Vagina (tissue), 2 donors: ENCODE results near the gene PSMG3. TPM values are rescaled to one million over a fixed set of nuclear protein-coding genes. Genes with fewer than 3 reads are reported as not detected.

Source experiments
- DNase-seq, 2 donors: peaks; one replicate each; pipeline ENCODE4 v3.0.0-alpha.2; 2017; ENCODE audit errors: extremely low spot score in 2 of 2
- H3K27ac ChIP-seq: fragments of 200-600 bp; sonication (generic); one replicate; pipeline ENCODE4 v1.5.1; 2019
- H3K27me3 ChIP-seq: fragments of 200-600 bp; sonication (generic); one replicate; pipeline ENCODE4 v1.5.1; 2019
- H3K36me3 ChIP-seq, 2 donors: fragments of 200-600 bp; sonication (generic); one replicate each; pipeline ENCODE4 v1.5.1; 2017 to 2019
- H3K4me1 ChIP-seq: fragments of 200-600 bp; sonication (generic); one replicate; pipeline ENCODE4 v1.5.1; 2019
- H3K4me3 ChIP-seq, 2 donors: fragments of 200-600 bp; sonication (generic); 1 replicate in 1 of 2; 2 replicates in 1 of 2; pipeline ENCODE4 v1.5.1; 2016 to 2019
- H3K9me3 ChIP-seq: fragments of 200-600 bp; sonication (generic); one replicate; pipeline ENCODE4 v1.5.1; 2019
- POLR2A ChIP-seq, 2 donors: fragments of 450-650 bp; IDR thresholded peaks; one replicate each; pipeline ENCODE4 v1.6.1; 2017; ENCODE audit warnings: antibody characterized with exemption in 2 of 2, mild to moderate bottlenecking in 2 of 2, moderate library complexity in 2 of 2
- POLR2AphosphoS5 ChIP-seq, 2 donors: sonication (generic); formaldehyde crosslinking; IDR thresholded peaks; one replicate each; pipeline ENCODE4 v1.9.0; 2017; ENCODE audit warnings: antibody characterized with exemption in 2 of 2, mild to moderate bottlenecking in 2 of 2, low read depth in 1 of 2; ENCODE audit not compliant: insufficient read depth in 1 of 2
- intact Hi-C: fragments of 100-400 bp; cut with DNase I; formaldehyde crosslinking; loops from one replicate; pipeline ENCODE4 v1.15.1; 2023
- total RNA-seq: library from RNA; depleted of rRNA; stranded (reverse); fragments of >200 nt; gene quantifications from one replicate; pipeline ENCODE4 v1.2.3, GENCODE V29; 2016
- TF ChIP-seq, protein P1 (sequence below), 3 experiments: fragments of 450-650 bp in 2 of 3; fragments of 200-600 bp in 1 of 3; sonication (generic) in 1 of 3; IDR thresholded peaks; one replicate each; pipeline ENCODE4 v1.5.1; 2017 to 2019; ENCODE audit warnings: antibody characterized with exemption in 3 of 3, mild to moderate bottlenecking in 2 of 3, moderate library complexity in 2 of 3

The PSMG3 gene
- total RNA-seq, 1 donor from 2014 or later, result 49.6 TPM

DNA sequence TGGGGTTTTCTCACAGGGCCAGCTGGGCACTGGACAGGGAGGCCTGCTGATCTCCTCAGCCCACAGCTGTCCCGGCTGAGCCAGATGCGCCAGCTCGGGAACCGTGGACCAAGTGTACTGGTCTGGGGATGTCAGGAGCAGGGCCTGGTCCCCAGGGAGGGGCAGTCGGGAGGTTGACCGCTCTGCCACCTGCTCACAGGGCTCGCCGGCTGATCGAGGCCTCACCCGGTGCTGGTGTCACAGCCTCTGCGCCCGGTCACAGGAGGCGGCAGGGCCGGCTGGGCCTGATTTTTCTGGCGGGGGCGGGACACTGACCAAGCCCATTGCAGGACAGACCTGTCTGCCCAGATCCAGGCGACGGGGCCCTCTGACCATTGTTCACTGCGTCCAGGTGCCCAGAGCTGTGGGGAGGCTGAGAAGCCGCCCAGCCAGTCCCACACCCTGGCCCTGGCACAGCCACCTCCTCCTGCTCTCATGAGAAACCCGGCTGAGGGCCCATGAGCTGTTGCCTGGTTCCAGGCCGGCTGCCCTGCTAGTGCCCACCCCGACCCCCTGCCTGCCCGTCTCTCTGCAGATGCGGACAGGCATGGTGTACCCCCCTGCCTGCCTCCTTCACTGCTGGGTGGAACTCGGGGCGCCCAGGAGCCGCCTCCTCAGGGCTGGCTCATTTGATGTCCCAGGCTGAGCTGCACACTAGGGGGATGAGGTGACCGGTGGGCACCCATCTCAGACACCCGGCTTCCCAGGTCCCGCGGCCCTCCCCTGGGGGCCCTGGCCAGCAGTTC is 10.8 kb downstream of the PSMG3 start:
- Histone ChIP-seq H3K27ac (peak overlapping the region; percentile 78), H3K4me3 (peak overlapping the region in 1 of 2 donors; percentile 39), H3K36me3 (no peaks in the 10 kb centered on the region), H3K4me1 (peaks cover 25% of the 10 kb centered on the region), H3K9me3 (no peaks in the 10 kb centered on the region), H3K27me3 (no peaks in the 10 kb centered on the region)
- no peak for DNase-seq
- TF ChIP-seq POLR2AphosphoS5 (IDR thresholded peaks at IDR 0.05; ENCODE audit: insufficient read depth in 1 of 2, low read depth in 1 of 2) (peak in 1 of 2 donors; percentile 26), POLR2A (IDR thresholded peaks at IDR 0.05) (no peak)
- intact Hi-C loops, result no loop called here

DNA sequence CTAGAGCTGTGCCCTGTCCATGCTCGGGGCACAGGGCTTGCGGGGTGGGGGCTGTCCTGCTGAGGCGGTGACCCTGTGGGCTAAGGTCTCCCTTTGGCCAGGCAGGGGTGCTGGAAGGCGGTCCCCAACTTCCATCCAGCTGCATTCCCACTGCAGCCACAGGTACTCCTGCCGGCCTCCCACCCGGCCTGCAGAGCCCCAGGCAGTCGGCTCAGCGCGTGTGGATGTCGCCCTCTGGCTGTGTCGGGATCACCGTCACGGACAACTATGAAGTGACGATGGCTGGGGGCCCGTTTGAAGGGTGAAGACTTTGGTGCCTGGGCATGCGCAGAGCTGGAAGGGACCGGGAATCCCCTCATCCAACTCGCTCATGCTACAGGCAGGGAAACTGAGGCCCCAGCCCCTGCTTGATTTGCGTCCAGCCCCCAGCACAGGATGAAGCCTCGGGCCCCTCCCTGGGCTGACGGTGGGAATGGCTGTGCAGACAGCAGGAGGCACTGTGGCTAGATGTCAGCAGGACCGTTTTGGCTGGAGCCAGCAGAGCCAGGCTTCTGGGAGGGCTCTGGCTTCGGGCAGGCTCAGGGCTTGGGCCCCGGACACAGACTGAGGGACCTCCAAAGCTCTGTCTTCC is 11.5 kb downstream of the PSMG3 start:
- H3K4me3 ChIP-seq, result no peak overlapping the region
- DNase-seq, result no peak
- peaks cover 25% of the 10 kb centered on the region for H3K4me1 ChIP-seq
- H3K36me3 ChIP-seq, result no peaks in the 10 kb centered on the region
- no peak for TF ChIP-seq POLR2A (IDR thresholded peaks at IDR 0.05)
- TF ChIP-seq POLR2AphosphoS5 (IDR thresholded peaks at IDR 0.05; ENCODE audit: insufficient read depth in 1 of 2, low read depth in 1 of 2), result no peak
- intact Hi-C loops, result no loop called here
- H3K27me3 ChIP-seq, result no peaks in the 10 kb centered on the region
- H3K9me3 ChIP-seq, result no peaks in the 10 kb centered on the region
- H3K27ac ChIP-seq, result peak overlapping the region; percentile 38

DNA sequence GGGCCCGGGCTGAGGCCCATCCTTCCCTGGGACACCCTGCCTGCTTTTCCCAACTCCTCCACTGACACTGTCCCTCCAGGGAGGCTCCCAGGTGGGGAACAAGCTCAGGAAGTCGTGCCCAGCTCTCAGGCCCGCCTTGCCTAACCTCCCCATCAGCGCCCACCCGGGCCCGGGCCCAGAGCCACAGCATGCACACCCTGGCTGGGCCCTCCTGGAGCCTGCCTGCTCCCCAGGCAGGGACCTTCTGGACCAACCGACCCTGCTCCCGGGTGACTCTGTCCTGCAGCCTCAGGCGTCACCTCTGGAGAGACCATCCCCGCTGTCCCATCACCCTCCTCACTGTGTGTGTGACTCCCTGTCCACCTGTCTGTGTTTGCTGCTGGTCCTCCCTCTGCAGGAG is 12.1 kb downstream of the PSMG3 start:
- DNase-seq, result no peak
- TF ChIP-seq POLR2AphosphoS5 (IDR thresholded peaks at IDR 0.05; ENCODE audit: insufficient read depth in 1 of 2, low read depth in 1 of 2), result no peak
- no peaks in the 10 kb centered on the region for H3K36me3 ChIP-seq
- peaks cover 25% of the 10 kb centered on the region for H3K4me1 ChIP-seq
- no peaks in the 10 kb centered on the region for H3K27me3 ChIP-seq
- no peak overlapping the region for H3K27ac ChIP-seq
- intact Hi-C loops, result no loop called here
- H3K9me3 ChIP-seq, result no peaks in the 10 kb centered on the region
- H3K4me3 ChIP-seq, result no peak overlapping the region

DNA sequence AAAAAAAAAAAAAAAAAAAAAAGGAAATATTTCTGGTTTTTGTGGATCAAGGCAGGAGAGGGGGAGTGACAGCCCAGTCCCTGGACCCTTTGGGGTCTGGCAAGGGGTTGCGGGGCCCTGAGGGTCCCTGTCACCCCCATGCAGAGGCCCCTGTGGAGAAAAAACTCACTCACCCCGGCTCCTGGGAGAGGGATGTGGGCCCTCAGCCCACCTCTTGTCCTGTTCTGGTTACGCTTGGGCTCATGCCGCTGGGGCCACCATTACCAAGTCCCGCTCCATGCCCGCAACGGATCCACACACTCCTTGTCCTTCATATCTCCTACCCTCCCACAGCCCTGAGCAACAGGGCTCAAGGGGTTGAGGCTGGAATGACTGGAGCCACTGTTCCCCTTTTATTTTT is 12.8 kb downstream of the PSMG3 start:
- H3K4me3 ChIP-seq, result no peak overlapping the region
- H3K27ac ChIP-seq, result no peak overlapping the region
- peaks cover 25% of the 10 kb centered on the region for H3K4me1 ChIP-seq
- DNase-seq, result no peak
- no peaks in the 10 kb centered on the region for H3K27me3 ChIP-seq
- H3K9me3 ChIP-seq, result no peaks in the 10 kb centered on the region
- no peaks in the 10 kb centered on the region for H3K36me3 ChIP-seq
- TF ChIP-seq POLR2AphosphoS5 (IDR thresholded peaks at IDR 0.05; ENCODE audit: insufficient read depth in 1 of 2, low read depth in 1 of 2), result no peak
- TF ChIP-seq POLR2A (IDR thresholded peaks at IDR 0.05), result no peak
- TF ChIP-seq, protein P1, sequence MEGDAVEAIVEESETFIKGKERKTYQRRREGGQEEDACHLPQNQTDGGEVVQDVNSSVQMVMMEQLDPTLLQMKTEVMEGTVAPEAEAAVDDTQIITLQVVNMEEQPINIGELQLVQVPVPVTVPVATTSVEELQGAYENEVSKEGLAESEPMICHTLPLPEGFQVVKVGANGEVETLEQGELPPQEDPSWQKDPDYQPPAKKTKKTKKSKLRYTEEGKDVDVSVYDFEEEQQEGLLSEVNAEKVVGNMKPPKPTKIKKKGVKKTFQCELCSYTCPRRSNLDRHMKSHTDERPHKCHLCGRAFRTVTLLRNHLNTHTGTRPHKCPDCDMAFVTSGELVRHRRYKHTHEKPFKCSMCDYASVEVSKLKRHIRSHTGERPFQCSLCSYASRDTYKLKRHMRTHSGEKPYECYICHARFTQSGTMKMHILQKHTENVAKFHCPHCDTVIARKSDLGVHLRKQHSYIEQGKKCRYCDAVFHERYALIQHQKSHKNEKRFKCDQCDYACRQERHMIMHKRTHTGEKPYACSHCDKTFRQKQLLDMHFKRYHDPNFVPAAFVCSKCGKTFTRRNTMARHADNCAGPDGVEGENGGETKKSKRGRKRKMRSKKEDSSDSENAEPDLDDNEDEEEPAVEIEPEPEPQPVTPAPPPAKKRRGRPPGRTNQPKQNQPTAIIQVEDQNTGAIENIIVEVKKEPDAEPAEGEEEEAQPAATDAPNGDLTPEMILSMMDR (IDR thresholded peaks at IDR 0.05), result no peak
- intact Hi-C loops, result no loop called here

DNA sequence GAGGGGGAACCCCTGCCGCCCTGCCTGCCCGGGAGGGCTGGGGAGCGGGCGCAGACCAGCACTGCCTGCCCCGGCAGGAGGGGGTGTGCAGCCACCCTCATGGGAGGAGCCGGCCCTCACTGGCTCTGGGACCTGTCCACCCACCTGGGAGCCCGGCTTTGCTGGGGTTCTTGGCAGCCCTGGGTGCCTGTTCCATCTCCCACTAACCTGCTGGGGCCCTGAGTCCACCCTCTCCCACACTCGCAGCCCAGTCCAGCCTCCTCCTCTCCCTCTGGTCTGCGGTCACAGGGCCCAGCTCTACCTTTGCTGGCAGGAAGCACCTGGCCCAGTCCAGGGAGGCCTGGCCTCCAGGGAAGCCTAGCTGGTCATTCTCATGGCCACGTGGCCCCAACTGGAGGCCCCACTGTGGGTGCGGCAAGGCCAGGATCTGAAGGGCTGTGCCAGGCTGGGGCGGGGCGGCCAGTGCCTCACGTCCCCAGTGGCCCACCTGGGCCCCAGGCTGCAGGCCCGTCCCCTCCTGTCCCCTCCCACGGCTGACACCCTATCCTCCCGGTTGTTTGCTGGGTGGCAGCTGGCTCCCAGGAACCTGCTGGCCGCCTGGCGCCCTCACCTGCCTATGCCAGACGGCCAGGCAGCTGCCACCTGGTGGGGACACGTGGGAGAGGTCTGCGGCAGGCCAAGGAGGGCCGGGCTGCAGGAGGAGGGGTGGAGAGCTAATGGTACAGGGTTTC is 13.9 kb downstream of the PSMG3 start, which contains the start of gene TMEM184A:
Gene TMEM184A (minus strand): TSS at position 393 of the 731 bp plus-strand sequence. CDS start 721 bp downstream, outside the sequence.
- Histone ChIP-seq H3K4me3 (peak within 1 kb of the TSS in 1 of 2 donors; percentile 3), H3K27ac (peak within 1 kb of the TSS; percentile 63), H3K4me1 (peaks cover 25% of the 10 kb centered on the region), H3K36me3 (no peaks in the 10 kb centered on the region), H3K27me3 (no peaks in the 10 kb centered on the region), H3K9me3 (no peaks in the 10 kb centered on the region)
- TF ChIP-seq, protein P1 (IDR thresholded peaks at IDR 0.05), result no peak
- TF ChIP-seq POLR2A (IDR thresholded peaks at IDR 0.05) (no peak), POLR2AphosphoS5 (IDR thresholded peaks at IDR 0.05; ENCODE audit: insufficient read depth in 1 of 2, low read depth in 1 of 2) (peak in 1 of 2 donors; percentile 30)
- no peak for DNase-seq
- intact Hi-C loops, result no loop called here

DNA sequence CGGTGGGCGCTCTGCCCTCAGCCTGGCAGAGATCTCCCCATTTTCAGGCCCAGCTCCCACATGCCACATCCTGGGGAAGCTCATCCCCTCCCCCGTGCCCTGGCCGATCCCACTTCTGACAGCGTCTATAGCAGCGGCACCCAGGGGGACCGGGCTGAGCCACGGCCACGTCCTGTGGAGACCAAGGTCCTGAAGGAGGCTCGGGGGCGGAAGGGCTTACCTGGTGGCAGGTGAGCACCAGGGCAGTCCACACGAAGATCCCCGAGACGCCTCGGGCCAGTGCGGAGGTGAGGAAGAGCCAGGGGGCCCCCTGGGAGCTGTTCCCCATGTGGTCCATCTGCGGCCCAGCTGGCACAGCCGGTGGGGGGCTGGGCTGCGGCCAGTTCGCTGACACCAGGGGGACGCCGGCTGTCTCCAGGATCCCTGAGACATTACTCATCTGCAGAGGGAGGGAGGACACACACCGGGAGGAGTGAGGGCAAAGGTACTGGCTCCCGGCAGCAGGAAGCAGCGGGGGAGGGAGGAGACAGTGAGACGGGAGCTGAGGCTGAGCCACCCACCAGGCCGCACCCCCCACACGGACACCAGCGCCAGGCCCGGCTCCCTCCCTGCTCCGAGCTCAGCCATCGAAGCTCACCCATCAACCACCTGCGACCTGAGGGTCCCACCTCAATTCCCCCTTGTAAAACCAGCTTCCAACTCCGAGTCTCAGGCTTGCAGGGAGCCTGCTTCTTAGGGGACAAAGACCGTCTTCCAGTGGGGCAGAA is 14.6 kb downstream of the PSMG3 start:
- no peaks in the 10 kb centered on the region for H3K27me3 ChIP-seq
- H3K4me1 ChIP-seq, result peaks cover 25% of the 10 kb centered on the region
- intact Hi-C loops, result no loop called here
- no peak for DNase-seq
- no peaks in the 10 kb centered on the region for H3K9me3 ChIP-seq
- H3K4me3 ChIP-seq, result peak overlapping the region in 1 of 2 donors; percentile 3
- no peaks in the 10 kb centered on the region for H3K36me3 ChIP-seq
- H3K27ac ChIP-seq, result peak overlapping the region; percentile 63
- TF ChIP-seq POLR2A (IDR thresholded peaks at IDR 0.05) (no peak), POLR2AphosphoS5 (IDR thresholded peaks at IDR 0.05; ENCODE audit: insufficient read depth in 1 of 2, low read depth in 1 of 2) (peak in 1 of 2 donors; percentile 45)
- TF ChIP-seq, protein P1 (IDR thresholded peaks at IDR 0.05), result no peak
